Activated CD4-positive, alpha-beta memory T cell treated with anti-CD3 and anti-CD28 coated beads, Interleukin-2, amount 10 ng/mL, durations not matched to agents 7 days and 5 days (primary cell): ENCODE measurements around the gene COPS2. TPM values are rescaled to one million over a fixed set of nuclear protein-coding genes. Genes with fewer than 3 reads are reported as not detected.

ENCODE experiments used
- CTCF ChIA-PET: fragments of 350-600 bp; sonication (Branson Sonifier 250); formaldehyde crosslinking; loops from one replicate; lab custom pipeline; 2021; ENCODE audit warnings: antibody characterized with exemption, inconsistent platforms; lab: Charles Lee
- POLR2A ChIA-PET: fragments of 350-600 bp; sonication (Branson Sonifier 250); formaldehyde crosslinking; loops from one replicate; lab custom pipeline; 2021; ENCODE audit warnings: antibody characterized with exemption; lab: Charles Lee
- DNase-seq: peaks from one replicate; pipeline ENCODE4 v3.0.0-alpha.2; 2020
- H3K27ac Mint-ChIP-seq: one replicate; pipeline ENCODE4 v1.8.0; 2021; ENCODE audit warnings: mild to moderate bottlenecking, mixed read lengths
- H3K27me3 Mint-ChIP-seq: one replicate; pipeline ENCODE4 v1.8.0; 2021; ENCODE audit warnings: mixed read lengths
- H3K36me3 Mint-ChIP-seq: one replicate; pipeline ENCODE4 v1.8.0; 2021; ENCODE audit warnings: low read depth, mixed read lengths
- H3K4me1 Mint-ChIP-seq: one replicate; pipeline ENCODE4 v1.8.0; 2021; ENCODE audit warnings: mixed read lengths
- H3K4me3 Mint-ChIP-seq: one replicate; pipeline ENCODE4 v1.8.0; 2021; ENCODE audit warnings: mild to moderate bottlenecking, mixed read lengths
- H3K9me3 Mint-ChIP-seq: one replicate; pipeline ENCODE4 v1.8.0; 2021; ENCODE audit warnings: mixed read lengths
- total RNA-seq, 2 experiments: library from RNA; stranded (reverse); gene quantifications; one replicate each; pipeline ENCODE4 v1.2.3, GENCODE V29; 2021

The COPS2 gene
- total RNA-seq, 2 experiments from 2014 or later: 62.6 to 68.7 TPM

DNA sequence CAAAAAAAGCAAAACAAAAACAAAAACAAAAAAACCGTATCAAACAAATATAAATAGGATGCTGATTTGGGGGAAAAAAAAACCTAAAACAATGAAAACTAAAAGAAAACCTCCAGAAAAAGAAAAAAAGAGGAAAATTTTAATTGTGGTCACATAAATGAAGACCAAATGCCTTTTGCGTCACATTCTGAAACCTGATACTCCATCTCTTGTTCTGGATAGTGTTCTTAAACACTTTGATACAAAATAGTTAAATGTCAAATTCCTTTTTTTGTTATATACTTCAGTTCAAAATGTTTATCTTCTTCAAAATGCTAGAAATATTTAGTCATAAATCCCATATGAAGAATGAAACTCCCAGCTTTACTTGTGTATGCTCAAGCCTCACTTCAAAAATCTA is 31.0 kb downstream of the COPS2 start:
- no peaks in the 10 kb centered on the region for H3K4me1 Mint-ChIP-seq
- no peak overlapping the region for H3K27ac Mint-ChIP-seq
- DNase-seq: no peak
- H3K9me3 Mint-ChIP-seq: no peaks in the 10 kb centered on the region
- no peaks in the 10 kb centered on the region for H3K27me3 Mint-ChIP-seq
- ChIA-PET POLR2A (no interaction called here), CTCF (interaction anchor here (0.9 to 1.4 kb wide), 2 partner anchors 21 to 149 kb away, joined by 4 read pairs; no protein-coding TSS in a partner anchor)
- peaks cover 37% of the 10 kb centered on the region for H3K36me3 Mint-ChIP-seq
- no peak overlapping the region for H3K4me3 Mint-ChIP-seq

DNA sequence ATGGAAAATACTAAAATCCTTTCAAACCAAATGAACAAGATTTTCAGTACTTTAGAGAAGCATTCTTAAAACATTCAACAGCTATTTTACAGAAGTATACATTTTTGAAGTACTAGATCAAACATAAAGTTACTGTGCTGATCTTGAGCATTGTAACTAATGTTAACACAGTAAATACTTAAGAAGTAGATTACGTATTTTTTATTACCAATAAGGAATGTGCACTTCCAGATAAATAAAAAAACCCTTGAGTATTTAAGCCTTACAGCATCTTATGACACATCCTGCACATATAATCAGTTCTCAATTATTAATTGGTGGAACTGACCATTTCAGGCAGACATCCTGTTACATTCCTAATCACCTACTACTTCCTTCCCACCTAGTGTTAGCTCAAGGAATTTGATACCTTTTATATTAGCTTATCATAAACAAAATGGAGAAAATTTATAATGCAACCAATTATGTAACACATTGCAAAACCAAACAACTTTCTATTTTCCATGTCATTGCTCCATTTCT is 32.8 kb downstream of the COPS2 start:
- no peaks in the 10 kb centered on the region for H3K9me3 Mint-ChIP-seq
- ChIA-PET CTCF (no interaction called here), POLR2A (interaction anchor here (2.3 kb wide), 1 partner anchor 244 kb away, joined by 6 read pairs; the partner anchor contains the start of gene EID1)
- no peaks in the 10 kb centered on the region for H3K4me1 Mint-ChIP-seq
- H3K4me3 Mint-ChIP-seq: no peak overlapping the region
- no peaks in the 10 kb centered on the region for H3K27me3 Mint-ChIP-seq
- peaks cover 28% of the 10 kb centered on the region for H3K36me3 Mint-ChIP-seq
- no peak overlapping the region for H3K27ac Mint-ChIP-seq
- no peak for DNase-seq

DNA sequence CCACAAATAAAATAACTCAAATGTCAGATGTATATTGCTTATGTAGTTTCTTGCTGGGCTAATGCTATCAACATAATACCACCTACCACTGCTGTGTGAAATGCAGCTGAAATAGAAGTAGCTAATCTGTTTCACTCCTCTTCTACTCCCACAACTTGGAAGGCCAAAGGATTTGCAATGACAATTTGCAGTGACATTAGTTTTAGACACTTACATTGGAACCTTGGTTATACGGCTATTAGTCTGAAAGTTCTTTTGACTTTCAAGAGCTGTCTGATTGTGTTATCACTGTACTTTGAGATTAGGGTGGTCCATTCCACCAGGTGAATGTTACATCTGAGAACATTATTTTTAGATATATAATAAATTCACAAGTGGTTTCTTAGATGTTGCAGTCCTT is 33.5 kb downstream of the COPS2 start:
- Mint-ChIP-seq H3K36me3 (peaks cover 24% of the 10 kb centered on the region), H3K27me3 (no peaks in the 10 kb centered on the region), H3K9me3 (no peaks in the 10 kb centered on the region), H3K4me3 (no peak overlapping the region), H3K4me1 (no peaks in the 10 kb centered on the region), H3K27ac (no peak overlapping the region)
- ChIA-PET CTCF (no interaction called here), POLR2A (interaction anchor here (1.0 to 2.3 kb wide), 2 partner anchors 33 to 243 kb away, joined by 3 to 6 read pairs; partner anchors contain the start of genes COPS2 and EID1)
- no peak for DNase-seq

DNA sequence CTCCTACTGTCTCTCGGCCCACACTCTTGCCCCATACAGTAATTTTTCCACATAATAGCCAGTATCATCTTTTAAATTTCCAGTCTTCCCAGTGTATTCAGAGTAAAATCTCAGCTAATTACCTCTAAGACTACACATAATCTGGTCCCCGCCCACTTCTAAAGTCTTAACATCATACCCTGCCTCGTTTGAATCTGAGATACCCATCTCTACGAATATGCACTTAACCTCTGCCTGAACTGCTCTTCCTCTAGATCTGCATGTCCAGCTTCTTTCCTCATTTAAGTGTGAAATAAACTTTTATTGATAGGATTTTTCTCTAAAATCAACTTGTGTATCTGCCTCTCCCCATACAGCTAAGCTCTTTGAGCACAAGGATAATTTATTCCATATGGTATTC is 34.6 kb downstream of the COPS2 start:
- Mint-ChIP-seq H3K4me3 (no peak overlapping the region), H3K27ac (no peak overlapping the region), H3K27me3 (no peaks in the 10 kb centered on the region), H3K36me3 (peaks cover 23% of the 10 kb centered on the region), H3K4me1 (no peaks in the 10 kb centered on the region), H3K9me3 (no peaks in the 10 kb centered on the region)
- ChIA-PET POLR2A (interaction anchor here (2.3 kb wide), 1 partner anchor 242 kb away, joined by 6 read pairs; the partner anchor contains the start of gene EID1), CTCF (no interaction called here)
- no peak for DNase-seq

DNA sequence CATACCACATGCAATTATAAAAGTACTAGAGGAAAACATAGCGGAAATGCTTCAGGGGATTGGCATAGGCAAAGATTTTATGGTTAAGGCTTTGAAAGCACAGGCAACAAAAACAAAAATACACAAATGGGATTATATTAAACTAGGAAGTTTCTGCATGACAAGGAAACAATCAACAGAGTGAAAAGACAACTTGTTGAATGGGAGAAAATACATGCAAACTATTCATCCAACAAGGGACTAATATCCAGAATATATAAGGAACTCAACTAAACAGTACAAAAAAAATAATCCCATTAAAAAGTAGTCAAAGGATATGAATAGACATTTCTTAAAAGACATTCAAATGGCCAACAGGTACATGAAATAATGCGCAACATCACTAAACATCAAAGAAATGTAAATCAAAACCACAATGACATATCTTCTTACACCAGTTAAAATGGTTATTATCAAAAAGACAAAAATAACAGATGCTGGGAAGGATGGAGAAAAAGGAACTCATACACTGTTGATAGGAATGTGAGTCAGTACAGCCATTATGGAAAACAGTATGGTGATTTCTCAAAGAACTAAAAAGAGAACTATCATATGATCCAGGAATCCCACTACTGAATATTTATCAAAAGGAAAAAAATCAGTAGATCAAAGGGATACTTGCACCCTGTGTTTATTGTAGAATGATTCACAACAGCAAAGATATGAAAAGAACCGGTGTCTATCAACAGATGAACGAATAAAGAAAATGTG is 39.1 kb downstream of the COPS2 start:
- CTCF ChIA-PET: no interaction called here
- Mint-ChIP-seq H3K9me3 (peaks cover 10% of the 10 kb centered on the region), H3K27me3 (no peaks in the 10 kb centered on the region), H3K27ac (no peak overlapping the region), H3K4me3 (no peak overlapping the region), H3K4me1 (peaks cover 6% of the 10 kb centered on the region), H3K36me3 (peaks cover 46% of the 10 kb centered on the region)
- POLR2A ChIA-PET: no interaction called here
- no peak for DNase-seq

DNA sequence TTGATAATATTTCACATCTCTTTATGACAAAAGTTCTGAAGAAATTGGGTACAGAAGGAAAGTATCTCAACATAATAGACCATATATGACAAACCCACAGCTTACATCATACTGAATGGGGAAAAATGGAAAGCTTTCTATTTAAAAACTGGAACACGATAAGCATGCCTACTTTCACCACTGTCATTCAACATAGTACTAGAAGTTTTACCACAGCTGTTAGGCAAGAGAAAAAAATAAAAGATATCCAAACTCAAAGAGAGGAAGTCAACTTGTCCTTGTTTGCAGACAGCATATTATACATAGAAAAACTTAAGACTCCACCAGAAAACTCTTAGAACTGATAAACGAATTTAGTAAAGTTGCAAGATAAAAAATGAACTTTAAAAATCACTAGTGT is 40.3 kb downstream of the COPS2 start:
- peaks cover 11% of the 10 kb centered on the region for H3K9me3 Mint-ChIP-seq
- no peak for DNase-seq
- H3K36me3 Mint-ChIP-seq: peaks cover 50% of the 10 kb centered on the region
- no peak overlapping the region for H3K4me3 Mint-ChIP-seq
- H3K27ac Mint-ChIP-seq: no peak overlapping the region
- H3K4me1 Mint-ChIP-seq: peaks cover 6% of the 10 kb centered on the region
- H3K27me3 Mint-ChIP-seq: no peaks in the 10 kb centered on the region
- POLR2A ChIA-PET: no interaction called here
- CTCF ChIA-PET: no interaction called here

DNA sequence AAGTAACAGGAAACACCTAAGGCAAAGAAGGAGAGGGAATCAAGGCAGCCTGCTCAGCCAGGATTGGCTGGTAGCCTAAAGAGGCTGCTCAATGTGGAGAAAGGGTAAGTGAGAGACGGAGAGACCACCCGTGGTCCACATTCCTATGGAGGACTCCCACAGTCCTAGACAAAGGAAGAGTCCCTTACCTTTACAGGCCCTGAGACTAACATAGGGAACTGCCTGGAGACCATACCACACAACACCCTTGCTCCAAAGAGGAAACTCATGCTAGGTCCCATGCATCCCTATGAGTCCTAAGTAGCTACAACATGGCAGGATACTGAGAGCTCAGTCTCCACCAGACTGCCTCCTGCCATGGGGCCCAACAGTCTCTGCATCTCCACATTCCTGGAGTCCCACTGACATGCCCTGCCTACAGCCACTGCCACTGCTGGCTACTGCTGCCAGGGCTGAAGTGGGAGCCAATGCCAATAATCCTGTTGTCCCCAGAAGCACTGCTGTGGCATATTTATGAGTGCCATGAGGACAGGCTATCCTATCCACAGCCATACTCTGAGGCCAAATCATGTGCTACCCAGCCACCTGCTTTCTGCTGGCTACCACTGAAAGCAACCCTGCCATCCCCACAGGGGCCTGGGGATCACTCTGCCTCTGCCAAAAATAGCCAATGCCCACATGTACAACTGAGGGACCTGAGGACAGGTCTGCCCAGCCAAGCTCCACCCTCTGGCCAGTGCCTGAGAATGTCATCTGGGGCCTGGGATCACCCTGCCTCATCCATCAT is 45.0 kb downstream of the COPS2 start:
- Mint-ChIP-seq H3K4me1 (peaks cover 6% of the 10 kb centered on the region), H3K36me3 (peaks cover 57% of the 10 kb centered on the region), H3K27ac (no peak overlapping the region), H3K4me3 (no peak overlapping the region), H3K27me3 (no peaks in the 10 kb centered on the region), H3K9me3 (peaks cover 11% of the 10 kb centered on the region)
- no peak for DNase-seq
- CTCF ChIA-PET: no interaction called here
- POLR2A ChIA-PET: interaction anchor here (0.8 kb wide), 1 partner anchor 24 kb away, joined by 3 read pairs; no protein-coding TSS in a partner anchor

DNA sequence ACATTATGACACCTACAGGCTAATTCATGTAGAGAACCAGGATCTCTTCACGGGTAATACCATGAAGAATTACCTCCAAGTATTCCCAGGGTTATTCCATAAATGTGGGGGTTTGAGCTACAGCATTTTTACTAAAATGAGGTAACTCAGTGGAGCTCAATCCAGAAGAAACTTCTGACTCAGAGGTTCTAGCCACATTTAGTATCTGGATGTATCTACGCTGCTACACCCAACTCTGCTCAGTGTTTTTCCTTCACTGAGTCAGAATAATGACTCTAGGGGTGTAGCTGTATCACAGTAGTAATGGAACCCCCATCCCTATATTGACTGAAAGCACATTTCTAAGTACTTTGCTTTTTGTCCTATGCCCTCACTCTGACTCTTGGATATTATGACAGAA is 52.4 kb downstream of the COPS2 start:
- POLR2A ChIA-PET: no interaction called here
- Mint-ChIP-seq H3K27ac (no peak overlapping the region), H3K27me3 (no peaks in the 10 kb centered on the region), H3K4me3 (no peak overlapping the region), H3K36me3 (peaks cover 15% of the 10 kb centered on the region), H3K4me1 (no peaks in the 10 kb centered on the region), H3K9me3 (no peaks in the 10 kb centered on the region)
- DNase-seq: no peak
- CTCF ChIA-PET: no interaction called here

DNA sequence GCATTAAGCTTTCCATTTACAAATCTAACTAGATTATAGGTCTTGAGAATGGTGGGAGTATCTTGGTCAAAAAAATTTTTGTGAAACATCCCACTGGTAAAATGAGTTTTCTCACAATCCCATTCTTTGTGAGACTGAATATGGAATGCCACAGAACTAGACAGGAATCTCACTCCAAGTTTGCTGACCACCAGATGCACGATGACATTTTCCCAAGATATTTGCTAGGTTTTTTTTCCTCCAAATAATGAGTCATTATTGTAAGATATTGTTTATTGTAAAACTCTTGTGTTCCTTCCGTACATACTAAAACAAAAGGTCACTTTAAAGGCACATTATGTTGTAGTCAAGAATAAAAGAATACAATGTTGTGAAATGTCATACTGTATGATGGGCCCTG is 53.9 kb downstream of the COPS2 start:
- ChIA-PET POLR2A (no interaction called here), CTCF (no interaction called here)
- Mint-ChIP-seq H3K4me1 (no peaks in the 10 kb centered on the region), H3K4me3 (no peak overlapping the region), H3K9me3 (no peaks in the 10 kb centered on the region), H3K27ac (no peak overlapping the region), H3K36me3 (peaks cover 19% of the 10 kb centered on the region), H3K27me3 (no peaks in the 10 kb centered on the region)
- no peak for DNase-seq

DNA sequence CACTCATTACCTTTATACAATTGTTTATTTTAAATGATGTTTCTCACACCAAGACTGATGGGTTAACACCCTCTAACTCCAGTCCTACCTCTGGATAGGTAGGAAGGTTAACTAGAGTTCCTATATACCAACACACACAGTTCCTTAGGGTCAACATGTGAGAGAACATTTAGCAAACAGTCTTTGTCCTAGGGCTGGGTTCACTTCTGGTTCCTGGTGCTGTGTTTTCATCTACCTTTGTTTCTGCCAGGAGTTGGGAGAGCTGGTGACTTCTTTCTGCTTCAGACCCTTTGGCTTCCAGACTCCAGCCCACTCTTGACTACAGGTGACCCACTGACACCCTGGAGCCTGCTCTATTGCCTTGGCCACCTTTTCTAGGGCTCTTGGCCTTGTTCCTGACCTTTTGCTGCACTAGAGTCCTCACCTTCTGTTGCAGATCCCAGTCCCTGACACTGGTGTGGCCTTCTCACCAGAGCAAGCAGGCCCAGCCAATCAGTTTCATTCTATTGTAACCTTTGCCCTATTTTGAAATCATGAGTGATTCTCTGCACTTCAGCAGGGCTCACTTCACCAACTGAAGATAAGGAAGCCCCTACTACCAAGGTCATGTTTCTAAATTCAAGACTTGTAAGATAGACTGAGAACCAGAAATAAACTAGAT is 59.2 kb downstream of the COPS2 start:
- CTCF ChIA-PET: no interaction called here

DNA sequence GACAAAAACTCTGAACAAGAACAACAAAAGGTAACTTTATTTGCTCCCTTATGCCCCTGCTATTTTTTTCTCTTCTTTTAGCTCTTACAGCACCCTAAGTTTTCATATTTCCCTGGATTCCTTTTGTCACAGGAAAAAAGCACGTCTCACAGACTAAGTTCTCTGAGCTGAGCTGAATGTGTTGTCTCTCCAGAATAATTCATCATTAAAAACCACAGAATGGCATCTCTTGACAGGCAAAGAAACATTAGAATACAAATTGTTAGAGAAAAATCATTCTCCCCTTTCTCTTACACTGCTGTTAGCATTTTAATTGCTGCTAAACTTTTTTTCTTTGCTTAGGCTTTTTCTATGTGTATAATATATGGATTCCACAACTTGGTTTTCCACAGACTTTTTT is 60.5 kb downstream of the COPS2 start:
- POLR2A ChIA-PET: interaction anchor here (0.6 kb wide), 1 partner anchor 1352 kb away, joined by 3 read pairs; no protein-coding TSS in a partner anchor
- H3K9me3 Mint-ChIP-seq: no peaks in the 10 kb centered on the region

More for the DNA sequence above, 59.2 kb downstream of the COPS2 start:
- Mint-ChIP-seq H3K9me3 (no peaks in the 10 kb centered on the region), H3K27ac (no peak overlapping the region), H3K4me1 (no peaks in the 10 kb centered on the region), H3K27me3 (no peaks in the 10 kb centered on the region), H3K4me3 (no peak overlapping the region), H3K36me3 (peaks cover 10% of the 10 kb centered on the region)
- POLR2A ChIA-PET: no interaction called here
- DNase-seq: no peak

DNA sequence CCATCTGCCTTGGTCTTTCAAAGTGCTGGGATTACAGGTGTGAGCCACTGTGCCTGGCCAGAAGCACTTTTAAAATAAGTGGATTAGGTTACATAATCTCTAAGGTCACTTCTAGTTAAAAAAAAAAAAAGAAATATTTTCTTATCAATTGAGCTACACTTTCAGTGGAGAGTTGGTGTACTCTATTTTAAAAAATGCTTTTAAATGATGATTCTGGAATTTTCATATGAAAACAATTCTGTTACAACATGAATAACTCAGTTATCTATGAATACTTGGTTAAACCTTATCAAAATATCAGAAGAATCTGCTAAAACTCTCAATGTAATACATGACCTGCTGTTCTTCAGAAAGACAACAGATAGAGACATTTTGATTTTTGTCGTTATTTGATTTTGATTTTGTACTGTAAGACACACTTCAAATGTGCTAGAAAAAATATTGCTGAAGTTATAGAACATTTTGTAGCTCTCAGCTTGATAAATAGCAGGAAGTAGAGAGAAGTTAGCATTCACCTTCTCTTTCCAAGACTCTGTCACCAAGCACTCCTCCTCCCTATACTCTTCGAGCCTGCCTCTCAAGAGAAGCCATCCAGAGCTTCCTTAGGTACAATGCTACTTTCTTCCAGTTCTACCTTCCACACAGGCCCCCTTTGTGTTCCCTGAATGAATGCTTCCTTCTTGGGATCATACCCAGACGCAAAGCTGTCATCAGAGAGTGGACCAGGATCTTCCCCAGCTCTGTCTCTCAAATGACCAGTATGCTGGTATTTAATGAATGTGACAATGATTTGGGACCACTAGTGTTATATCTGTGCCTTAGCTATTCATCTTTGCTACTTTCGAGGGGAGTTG is 61.9 kb downstream of the COPS2 start:
- no peak for DNase-seq
- Mint-ChIP-seq H3K9me3 (no peaks in the 10 kb centered on the region), H3K4me1 (no peaks in the 10 kb centered on the region), H3K4me3 (no peak overlapping the region), H3K27me3 (no peaks in the 10 kb centered on the region), H3K36me3 (peaks cover 7% of the 10 kb centered on the region), H3K27ac (no peak overlapping the region)
- ChIA-PET POLR2A (interaction anchor here (0.6 kb wide), 1 partner anchor 1289 kb away, joined by 3 read pairs; no protein-coding TSS in a partner anchor), CTCF (interaction anchor here (0.6 to 2.2 kb wide), 2 partner anchors 11 to 1395 kb away, joined by 3 to 5 read pairs; no protein-coding TSS in a partner anchor)

More for the DNA sequence above, 60.5 kb downstream of the COPS2 start:
- Mint-ChIP-seq H3K4me1 (no peaks in the 10 kb centered on the region), H3K36me3 (peaks cover 10% of the 10 kb centered on the region), H3K27ac (no peak overlapping the region), H3K4me3 (no peak overlapping the region), H3K27me3 (no peaks in the 10 kb centered on the region)
- no peak for DNase-seq
- CTCF ChIA-PET: interaction anchor here (2.2 kb wide), 1 partner anchor 12 kb away, joined by 5 read pairs; no protein-coding TSS in a partner anchor
